HG03558 (cell line): ENCODE results near the gene KCNMB2.
"Not testable (repeated sequence)": the region's sequence is repeated elsewhere in the genome, so short reads cannot be mapped to it uniquely, and the experiment has no call there.

ENCODE experiments used
- ATAC-seq: cut with Tn5 transposase; IDR thresholded peaks from one replicate; pipeline ENCODE4 v1.9.1; 2021; ENCODE audit warnings: moderate number of reproducible peaks; ENCODE audit not compliant: unreplicated experiment; ENCODE audit errors: extremely low read depth

The KCNMB2 gene

GRCh38 chr3:178743297-178743696 is 207.1 kb downstream of the KCNMB2 start:
- no peak for ATAC-seq

- ATAC-seq, result not testable (repeated sequence)
Observed at GRCh38 chr3:178745861-178746655, 209.8 kb downstream of the KCNMB2 start.

GRCh38 chr3:178748874-178749273 is 212.6 kb downstream of the KCNMB2 start:
- no peak for ATAC-seq

GRCh38 chr3:178749471-178749870 is 213.2 kb downstream of the KCNMB2 start:
- no peak for ATAC-seq

- ATAC-seq, result no peak
Observed at GRCh38 chr3:178750639-178751300, 214.5 kb downstream of the KCNMB2 start.

GRCh38 chr3:178752843-178753242 is 216.6 kb downstream of the KCNMB2 start:
- ATAC-seq, result no peak

GRCh38 chr3:178754852-178755510 is 218.7 kb downstream of the KCNMB2 start:
- no peak for ATAC-seq

GRCh38 chr3:178761024-178761423 is 224.8 kb downstream of the KCNMB2 start:
- no peak for ATAC-seq

- no peak for ATAC-seq
Observed at GRCh38 chr3:178761461-178761860, 225.2 kb downstream of the KCNMB2 start.

GRCh38 chr3:178762385-178762784 is 226.1 kb downstream of the KCNMB2 start:
- no peak for ATAC-seq

GRCh38 chr3:178765472-178765871 is 229.2 kb downstream of the KCNMB2 start:
- no peak for ATAC-seq

GRCh38 chr3:178767581-178767980 is 231.3 kb downstream of the KCNMB2 start:
- no peak for ATAC-seq

GRCh38 chr3:178768072-178768864 is 232.0 kb downstream of the KCNMB2 start:
- ATAC-seq, result peak; percentile 54

- ATAC-seq, result no peak
Observed at GRCh38 chr3:178771511-178771910, 235.3 kb downstream of the KCNMB2 start.

GRCh38 chr3:178772746-178773145 is 236.5 kb downstream of the KCNMB2 start:
- ATAC-seq, result no peak

- no peak for ATAC-seq
Observed at GRCh38 chr3:178773358-178773757, 237.1 kb downstream of the KCNMB2 start.

GRCh38 chr3:178777718-178778411 is 241.6 kb downstream of the KCNMB2 start:
- ATAC-seq, result peak; percentile 75

- ATAC-seq, result no peak
Observed at GRCh38 chr3:178778589-178778988, 242.4 kb downstream of the KCNMB2 start.

- ATAC-seq, result no peak
Observed at GRCh38 chr3:178785961-178786360, 249.7 kb downstream of the KCNMB2 start.

GRCh38 chr3:178787960-178788359 is 251.7 kb downstream of the KCNMB2 start:
- ATAC-seq, result no peak
